Fibroblast of skin of right quadriceps (primary cell): ENCODE results near the gene OR2T5.
"Not testable (repeated sequence)": the region's sequence is repeated elsewhere in the genome, so short reads cannot be mapped to it uniquely, and the experiment has no call there.

Experiments used
- DNase-seq: peaks from one replicate; pipeline ENCODE4 v3.0.0-alpha.2; 2013

OR2T5 gene, protein sequence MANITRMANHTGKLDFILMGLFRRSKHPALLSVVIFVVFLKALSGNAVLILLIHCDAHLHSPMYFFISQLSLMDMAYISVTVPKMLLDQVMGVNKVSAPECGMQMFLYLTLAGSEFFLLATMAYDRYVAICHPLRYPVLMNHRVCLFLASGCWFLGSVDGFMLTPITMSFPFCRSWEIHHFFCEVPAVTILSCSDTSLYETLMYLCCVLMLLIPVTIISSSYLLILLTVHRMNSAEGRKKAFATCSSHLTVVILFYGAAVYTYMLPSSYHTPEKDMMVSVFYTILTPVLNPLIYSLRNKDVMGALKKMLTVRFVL

DNA sequence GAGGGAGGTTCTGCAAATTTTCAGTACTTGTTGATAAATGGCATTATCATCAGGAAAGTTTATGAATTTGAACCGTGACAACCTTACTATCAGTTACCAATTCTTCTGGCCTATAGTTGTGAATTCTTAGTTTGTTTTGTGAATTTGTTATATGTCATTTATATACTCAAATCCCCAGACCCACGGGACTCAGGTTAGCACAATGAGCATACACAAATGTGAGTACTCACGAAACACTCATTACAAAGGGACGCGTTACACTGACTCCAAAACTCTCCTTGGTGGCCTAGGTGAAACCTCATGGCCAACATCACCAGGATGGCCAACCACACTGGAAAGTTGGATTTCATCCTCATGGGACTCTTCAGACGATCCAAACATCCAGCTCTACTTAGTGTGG is at the start of gene OR2T5:
OR2T5 (plus strand) TSS at position 301 of the 400 bp plus-strand sequence; CDS start at position 301, 0 bp downstream.
- not testable (repeated sequence) for DNase-seq

DNA sequence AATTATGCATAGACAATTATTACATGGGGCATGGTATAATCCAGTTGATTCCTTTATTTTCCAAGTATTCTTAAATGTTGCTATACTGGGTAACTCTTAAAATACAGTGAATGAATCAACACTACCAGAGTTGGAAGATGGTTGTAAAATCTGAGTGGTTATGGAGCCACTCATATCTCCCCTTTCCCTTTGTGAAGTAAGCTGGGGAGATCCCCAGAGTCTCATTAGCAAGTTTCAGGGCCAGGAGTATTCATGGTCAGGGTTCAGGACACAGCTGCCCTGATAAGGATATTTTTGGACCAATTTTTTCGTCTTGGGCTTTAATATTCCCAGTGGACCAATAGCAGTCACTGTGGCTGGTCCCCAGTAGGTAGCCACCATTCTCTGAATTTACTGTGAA is 49.7 kb upstream of the OR2T5 start:
- not testable (repeated sequence) for DNase-seq

DNA sequence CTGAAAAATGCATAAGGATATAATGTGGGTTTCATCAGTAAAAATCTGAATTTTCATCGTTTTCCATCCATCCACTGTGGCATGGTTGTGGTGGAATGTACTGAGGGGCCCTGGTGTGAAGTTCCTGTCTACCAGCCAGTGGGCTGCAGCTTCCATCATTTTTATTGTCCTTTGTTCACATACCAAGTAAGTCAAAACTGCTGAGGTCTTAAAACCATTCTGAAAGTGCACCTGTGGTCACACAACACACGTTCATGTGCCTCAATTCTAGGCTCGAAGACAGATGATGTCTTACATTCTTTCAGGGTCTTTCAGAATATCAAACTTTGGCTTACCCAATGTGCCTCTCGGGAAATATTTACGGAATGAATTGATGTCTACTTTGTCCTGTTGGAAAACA is 49.1 kb upstream of the OR2T5 start:
- not testable (repeated sequence) for DNase-seq

DNA sequence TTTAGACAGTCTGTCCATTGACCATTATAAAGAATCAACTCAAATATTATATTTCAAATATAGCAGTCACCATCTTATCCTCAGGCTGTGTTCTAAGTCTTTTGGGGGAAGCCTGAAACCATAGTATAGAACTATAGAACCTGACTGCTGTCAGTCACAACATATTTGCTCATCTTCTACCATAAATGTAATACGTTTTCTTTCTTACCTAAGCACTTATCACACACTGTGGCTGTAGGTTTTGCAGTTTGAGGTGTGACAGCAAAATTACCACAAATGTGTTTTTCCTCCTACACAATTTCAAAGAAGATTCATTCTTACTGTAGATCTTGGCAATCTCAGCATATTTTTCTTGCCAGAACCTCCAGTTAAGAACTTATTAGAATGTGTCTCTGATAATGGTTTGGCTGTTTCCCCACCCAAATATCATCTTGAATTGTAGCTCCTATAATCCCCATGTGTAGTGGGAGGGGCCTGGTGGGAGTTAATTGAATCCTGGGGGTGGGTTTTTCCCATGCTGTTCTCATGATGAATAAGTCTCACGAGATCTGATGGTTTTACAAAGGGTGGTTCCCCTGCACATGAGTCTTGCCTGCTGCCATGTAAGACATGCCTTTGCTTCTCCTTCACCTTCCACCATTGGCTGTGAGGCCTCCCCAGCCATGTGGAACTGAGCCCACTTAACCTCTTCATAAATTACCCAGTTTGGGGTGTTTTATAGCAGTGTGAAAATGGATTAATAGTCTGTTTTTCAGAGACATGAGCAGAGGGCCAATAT is 45.7 kb upstream of the OR2T5 start:
- not testable (repeated sequence) for DNase-seq

DNA sequence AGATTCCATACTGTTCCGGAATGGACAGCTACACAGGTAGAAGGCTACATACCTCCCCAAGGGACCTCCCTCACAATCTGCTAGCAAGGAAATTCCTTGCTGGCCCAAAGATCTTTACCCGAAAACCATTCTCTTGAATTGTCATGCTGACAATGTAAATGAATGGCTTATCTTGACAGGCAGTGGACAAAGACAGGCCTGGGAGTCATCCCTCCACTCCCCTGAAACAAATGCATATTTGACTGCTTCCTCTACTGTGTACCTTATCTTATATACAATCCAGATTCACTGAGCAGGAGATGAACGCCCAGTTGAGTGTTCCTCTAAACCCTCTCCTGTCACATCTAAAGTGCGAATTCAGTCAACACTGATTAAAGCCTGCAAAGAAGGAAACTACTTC is 43.8 kb upstream of the OR2T5 start:
- not testable (repeated sequence) for DNase-seq

DNA sequence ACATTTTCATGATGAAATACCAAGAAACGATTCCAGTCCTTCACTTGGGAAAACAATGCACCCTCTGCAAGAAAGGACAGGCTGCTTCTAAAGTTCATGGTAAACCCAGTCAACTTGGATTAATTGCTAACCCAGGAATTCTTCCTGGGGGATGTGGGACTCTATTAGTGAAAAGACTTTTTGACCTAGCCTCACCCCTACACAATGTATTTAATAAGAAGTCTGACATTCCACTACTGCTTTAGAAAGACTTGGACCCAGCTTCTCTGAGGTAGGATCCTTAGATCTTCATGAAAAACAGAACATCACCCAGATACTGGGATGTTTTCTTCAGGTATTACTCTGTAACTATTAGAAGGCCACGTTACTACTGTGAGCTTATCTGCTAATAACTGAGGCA is 43.0 kb upstream of the OR2T5 start, which contains the start of gene OR2T2:
OR2T2 (plus strand) TSS at position 239 of the 400 bp plus-strand sequence. CDS start 7,161 bp downstream, outside the sequence.
- DNase-seq = not testable (repeated sequence)

DNA sequence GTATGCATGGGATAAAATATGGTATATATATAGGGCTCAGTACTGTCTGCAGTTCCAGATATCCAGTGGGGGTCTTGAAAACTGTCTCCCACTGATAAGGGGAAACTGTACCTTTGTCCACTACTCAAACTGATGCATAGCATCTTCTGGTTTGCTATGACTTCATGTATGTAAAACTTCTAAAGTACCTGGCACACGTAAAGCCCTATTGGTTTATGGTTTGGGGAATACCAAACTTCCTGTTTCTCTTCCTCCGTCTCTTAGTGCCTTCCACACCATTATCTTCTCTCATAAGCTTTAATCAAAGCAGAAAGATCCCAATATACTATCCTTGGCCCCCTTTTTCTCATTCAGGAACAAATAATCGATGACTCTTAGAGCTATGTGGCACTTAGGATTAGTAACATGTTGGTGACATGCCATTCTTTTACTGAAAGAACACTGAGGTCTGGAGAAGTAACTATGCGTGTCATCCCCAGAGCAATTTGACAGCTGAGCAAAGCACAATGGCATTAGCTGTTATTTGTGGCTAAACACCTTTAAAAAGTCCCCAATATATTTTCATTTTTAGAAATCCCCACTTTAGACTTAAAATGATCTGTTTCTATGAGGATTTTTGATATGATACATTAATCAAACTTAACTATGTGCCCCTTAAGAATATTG is 39.8 kb upstream of the OR2T5 start:
- not testable (repeated sequence) for DNase-seq

DNA sequence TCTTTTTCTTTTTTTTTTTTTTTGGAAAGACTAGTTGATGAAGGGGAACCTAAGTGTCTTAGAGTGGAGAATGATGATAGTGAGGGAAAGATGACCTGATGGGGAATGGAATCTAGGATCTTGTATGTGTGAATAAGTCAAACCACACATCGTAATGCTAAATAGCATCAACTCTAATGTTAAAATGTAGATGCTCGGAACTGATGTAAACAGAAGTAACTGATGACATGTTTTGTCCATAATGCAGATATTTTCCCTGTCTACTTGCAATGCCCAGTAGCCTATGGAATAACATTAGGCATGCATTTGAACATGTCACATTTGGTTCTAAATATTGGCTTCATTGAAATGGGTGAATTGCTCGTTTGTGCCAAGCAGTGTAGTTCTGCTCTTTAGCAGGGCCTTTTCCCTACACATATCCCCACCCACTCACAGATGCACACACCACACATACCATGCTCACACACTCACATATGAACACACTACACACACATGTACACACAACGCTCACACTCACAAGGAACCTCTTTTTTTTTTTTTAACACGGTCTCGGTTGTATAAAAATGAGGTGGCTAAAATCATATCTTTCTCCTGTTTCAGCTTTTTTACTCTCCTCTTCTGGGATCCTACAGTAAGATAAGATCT is 38.4 kb upstream of the OR2T5 start:
- DNase-seq = not testable (repeated sequence)

DNA sequence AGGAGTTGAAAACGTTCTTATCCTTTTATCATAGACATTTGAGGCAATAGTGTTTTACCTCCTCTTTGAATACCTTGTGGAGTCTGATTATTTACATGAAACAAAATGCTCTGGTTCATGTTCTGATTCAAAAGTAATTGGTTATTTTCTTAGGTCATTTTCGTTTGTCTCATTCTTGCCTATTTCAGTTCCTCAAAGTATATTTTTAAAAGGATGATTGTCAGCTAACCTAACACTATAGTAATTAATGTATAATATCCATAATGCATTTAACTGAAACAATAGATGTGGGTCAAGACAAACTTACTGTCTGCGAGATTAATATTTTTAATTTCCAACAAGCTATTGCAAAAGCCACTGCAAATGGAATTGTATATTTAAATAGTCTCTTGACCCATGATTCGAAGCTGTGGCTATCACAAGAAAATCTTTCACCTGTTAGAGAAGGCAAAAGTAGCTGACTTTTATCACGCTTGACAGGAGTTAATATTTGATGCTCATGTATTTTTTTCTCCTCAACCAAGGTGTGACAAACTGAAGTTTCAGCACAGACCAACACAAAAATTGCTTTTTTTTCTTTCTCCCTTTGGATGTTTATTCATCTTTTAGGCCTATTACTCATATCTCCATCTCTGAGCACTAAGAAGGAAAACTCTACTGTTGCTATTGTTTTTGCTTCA is 37.8 kb upstream of the OR2T5 start:
- not testable (repeated sequence) for DNase-seq

DNA sequence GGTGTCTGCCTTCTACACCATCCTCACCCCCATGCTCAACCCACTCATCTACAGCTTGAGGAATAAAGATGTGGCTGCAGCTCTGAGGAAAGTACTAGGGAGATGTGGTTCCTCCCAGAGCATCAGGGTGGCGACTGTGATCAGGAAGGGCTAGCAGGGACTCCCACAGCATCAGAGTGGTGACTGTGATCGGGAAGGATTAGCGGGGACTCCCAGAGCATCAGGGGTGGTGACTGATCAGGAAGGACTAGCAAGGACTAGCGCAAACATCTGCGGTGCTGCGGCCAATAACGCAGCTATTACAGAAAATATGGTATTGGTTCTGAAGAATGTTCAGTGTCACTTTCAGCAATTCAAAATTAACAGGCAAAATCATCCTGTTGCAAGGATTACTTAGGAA is 34.8 kb upstream of the OR2T5 start:
- DNase-seq = not testable (repeated sequence)

DNA sequence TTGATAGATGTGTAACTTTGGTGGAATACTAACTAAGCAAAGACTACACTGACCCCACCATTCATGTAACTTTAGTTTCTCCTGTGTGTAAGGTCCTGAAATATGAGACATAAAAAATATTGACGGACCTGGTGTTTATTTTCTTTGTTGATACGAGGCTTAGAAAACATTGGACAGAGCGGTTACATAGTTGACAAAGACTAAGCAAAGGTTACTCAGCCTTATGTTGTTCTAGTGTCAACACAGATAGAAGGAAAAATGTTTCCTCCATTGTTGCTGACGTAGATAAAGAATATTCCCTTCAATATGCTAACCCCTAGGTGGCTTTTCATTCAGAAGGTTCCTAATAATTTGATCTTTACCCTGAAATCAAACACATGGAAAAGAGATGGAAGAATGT is 33.3 kb upstream of the OR2T5 start:
- not testable (repeated sequence) for DNase-seq

DNA sequence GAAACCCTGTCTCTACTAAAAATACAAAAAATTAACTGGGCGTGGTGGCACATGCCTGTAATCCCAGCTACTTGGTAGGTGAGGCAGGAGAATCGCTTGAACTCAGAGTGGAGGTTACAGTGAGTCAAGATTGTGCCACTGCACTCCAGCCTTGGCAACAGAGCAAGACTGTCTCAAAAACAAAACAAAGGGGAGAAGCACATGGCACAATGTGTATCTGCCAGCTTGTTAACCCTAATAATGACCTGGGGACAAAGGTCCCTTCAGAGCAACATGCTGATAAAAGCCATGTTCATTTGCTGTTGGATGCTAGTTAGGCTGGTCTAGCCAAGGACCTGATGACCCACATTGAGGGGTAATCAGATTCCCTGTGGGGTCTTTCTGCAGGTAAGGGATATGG is 31.8 kb upstream of the OR2T5 start:
- not testable (repeated sequence) for DNase-seq

DNA sequence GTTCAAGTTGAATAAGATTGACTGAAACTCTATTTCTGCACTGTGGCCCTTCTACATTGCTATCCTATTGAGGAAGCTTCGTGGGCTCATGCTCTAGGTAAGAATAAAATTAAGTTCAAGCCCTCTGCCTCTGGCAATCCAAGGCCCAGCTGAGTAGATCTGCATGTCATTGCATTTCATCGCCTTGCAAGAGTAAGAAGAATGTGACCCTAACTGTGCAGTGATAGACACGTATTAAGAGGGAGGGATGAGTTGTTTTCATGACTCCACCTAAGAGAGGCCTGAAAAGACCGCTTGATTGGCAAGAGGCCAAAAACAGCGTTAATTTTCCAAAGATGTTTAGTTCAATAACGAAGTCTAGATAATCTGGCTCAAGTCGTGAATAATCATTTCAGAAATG is 29.3 kb upstream of the OR2T5 start:
- DNase-seq = not testable (repeated sequence)

DNA sequence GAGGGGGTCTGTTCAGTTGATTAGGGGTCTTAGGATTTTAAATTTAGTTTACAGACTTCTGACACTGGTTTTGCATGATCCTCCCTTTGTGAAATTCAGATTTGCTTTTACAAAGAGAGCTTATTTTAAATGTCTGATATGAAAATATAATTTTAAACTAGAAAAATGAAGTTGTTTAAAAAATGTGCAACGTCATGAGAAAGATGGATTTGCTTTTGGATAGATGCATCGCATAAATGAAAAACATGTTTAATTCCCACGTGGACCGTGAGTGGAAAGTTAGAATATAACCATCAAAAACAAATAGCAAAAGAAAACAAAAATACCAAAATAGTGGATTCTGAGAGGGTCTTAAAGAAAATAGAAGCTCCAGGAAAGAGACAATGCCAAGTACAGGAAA is 17.2 kb upstream of the OR2T5 start:
- DNase-seq = no peak

DNA sequence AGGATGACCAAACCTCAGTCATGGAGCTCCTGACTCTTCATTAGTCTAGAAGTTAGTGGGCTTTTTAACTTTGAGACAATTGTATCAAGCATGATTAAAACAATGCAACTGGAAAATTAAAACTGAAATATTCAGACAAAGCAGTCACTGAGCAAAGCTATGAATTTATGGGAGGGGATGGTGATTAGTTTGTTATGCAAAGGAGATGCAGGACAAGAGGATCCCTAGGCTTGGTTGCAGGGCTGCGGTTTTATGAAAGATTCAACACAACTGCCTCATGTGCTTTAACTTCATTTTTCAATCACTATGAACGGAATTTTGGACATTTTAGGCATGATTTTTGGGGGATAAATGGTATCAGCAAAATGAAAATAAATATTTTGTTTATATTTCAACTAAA is 16.3 kb upstream of the OR2T5 start:
- not testable (repeated sequence) for DNase-seq

DNA sequence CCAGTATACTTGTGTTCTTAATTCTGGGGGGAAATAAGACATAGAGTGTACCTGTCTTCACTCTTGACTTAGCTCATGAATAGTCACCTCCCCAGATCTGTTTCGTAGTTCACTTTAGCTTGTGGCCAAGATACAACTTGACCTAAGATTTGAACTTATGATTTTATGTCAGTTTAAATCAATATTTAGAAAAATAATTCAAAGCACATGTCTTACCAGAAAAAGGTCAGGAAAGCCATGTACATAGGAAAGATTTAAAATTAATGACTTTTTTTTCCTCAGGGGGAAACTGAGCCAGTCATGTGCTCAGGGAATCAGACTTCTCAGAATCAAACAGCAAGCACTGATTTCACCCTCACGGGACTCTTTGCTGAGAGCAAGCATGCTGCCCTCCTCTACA is 15.3 kb upstream of the OR2T5 start, which contains the start of gene OR2T3:
OR2T3 (plus strand) TSS at position 301 of the 400 bp plus-strand sequence; CDS start at position 301, 0 bp downstream.
- not testable (repeated sequence) for DNase-seq

DNA sequence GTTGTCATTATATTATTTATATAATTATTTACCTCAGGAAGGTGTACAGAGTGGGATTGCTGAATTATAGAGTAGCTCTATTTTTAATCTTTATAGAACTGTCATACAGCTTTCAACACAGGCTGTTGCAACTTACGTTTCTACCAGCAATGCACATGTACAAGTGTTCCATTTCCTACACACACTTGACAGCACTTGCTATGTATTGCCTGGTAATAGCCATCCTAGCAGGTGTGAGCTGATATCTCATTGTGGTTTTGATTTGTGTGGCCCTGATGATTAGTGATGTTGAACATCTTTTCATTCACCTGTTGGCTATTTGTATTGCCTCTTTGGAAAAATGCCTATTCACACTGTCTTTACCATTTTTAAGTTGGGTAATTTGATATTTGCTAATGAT is 12.7 kb upstream of the OR2T5 start:
- not testable (repeated sequence) for DNase-seq

DNA sequence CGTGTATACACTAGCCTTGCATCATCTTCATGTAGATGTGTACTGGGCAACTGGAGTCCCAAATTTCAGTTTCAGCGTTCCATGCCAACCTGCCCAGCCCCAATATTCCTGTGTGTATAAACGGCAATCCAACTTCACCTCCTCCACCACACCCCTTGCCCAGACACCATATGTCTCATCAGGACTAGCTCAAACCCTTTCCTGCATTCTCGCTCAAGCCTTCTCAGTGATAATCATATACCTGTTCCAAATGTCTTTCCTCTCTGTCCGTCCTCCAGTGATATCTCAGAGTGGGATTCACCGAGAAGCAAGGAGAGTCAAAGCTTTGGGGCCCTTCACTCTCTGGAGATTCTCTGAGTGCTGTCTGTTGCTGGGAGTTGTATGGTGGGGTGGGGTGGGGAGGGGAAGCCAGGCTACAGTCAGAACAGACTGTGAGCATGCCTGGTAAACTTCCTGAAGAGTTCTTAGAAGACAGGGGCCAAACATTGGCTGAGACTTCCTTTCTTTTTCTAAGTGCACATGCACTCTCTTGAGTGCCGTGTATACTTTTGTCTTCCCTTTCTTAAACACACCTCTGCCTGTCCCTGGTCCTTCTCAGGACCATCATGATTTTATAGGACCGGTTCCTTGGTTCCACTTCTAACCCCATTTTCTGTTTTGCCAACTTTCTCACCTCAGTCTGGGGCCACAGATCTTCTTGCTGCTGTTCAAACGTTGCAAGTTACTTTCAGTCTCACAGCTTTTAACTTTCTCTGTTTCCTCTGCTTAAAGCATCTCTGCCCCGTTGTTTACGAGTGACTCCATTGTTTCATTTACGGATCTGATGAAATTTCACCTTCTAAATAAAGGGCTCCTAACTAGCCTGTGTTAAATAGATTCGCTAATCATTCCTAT is 6.5 kb upstream of the OR2T5 start:
- not testable (repeated sequence) for DNase-seq

DNA sequence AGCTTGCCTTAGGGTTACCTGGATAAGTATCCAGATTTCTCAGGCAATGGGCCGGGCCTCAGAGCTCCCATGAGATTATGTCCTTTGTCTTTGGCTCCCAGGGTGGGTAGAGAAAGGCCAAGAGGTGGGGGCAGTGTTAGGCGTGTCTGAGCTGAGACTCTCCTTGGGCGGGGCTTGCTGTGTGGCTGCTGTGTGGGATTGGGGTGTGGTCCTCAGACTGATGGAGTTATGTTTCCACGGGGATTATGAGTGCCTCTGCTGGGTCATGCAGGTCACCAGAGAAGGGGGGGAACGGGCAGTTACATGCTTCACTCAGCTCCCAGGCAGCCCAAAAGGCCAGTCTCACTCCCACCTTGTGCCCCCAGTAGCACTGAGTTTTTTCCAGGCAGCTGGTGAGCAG is 8.3 kb downstream of the OR2T5 start:
- DNase-seq = not testable (repeated sequence)

DNA sequence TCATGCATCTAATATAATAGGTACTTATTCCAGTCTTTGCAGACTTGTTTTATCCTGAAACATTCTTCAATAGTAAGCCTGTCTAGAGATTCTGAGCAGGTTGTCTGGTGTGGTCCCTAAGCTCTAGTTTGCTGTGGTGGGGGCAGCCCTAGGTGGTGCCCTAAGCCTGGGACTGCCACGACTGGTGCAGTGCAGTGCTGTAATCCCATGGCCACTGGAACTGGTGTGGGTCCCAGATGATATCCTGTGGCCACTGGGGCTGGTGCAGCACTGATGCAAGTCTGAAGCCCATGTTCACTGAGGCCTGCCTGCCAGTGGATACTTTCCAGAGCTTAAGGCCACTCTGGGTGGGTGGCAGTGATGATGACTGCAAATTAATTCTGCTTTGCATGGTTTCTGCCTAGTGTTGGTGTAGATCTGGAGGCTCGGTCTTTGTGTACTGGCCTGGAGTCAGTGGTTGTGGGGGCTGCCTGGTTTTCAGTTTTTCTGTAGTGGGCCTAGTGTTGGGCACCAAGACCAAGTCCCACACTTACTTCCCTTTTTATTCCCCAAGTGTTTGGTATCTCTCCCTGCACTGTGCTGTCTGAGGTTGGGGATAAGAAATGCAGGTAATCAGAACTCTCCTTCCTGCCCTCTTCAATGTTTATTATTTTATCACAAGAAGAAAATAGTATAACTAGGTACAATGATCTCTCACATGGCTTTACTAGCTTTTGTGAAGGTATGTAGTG is 12.1 kb downstream of the OR2T5 start:
- not testable (repeated sequence) for DNase-seq
